ENCODE results near the gene ARHGAP22.

Gene ARHGAP22

DNA sequence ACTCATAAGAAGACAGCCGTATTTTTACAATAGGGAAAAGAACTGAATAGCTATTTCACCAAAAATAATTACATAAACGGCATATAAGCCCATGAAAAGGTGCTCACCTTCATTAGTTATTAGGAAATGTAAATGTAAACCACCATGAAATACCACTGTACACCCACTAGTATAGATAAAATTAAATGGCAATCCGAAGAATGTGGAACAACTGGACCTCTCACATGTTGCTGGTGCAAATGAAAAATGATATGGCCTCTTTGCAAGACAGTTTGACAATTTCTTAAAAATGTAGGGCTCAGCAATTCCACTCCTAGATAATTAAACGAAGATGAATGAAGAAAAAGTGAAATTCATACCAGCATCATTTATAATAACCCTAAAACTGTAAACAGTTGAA is 206.6 kb downstream of the ARHGAP22 start:
- Histone ChIP-seq H3K4me3 (no peak overlapping the region), H3K4me2 (no peak overlapping the region), H3K27me3 (no peaks in the 10 kb centered on the region), H3K27ac (no peak overlapping the region), H3K9me3 (replicated peaks in 1 of 11) (no peaks in the 10 kb centered on the region), H3K9ac (no peak overlapping the region), H3K36me3 (peaks cover 0 to 9% (median 0%) of the 10 kb centered on the region in 11 experiments; a peak in 2 of 22 replicates), H4K20me1 (peaks cover 3 to 68% (median 29%) of the 10 kb centered on the region in 11 experiments; a peak in 17 of 22 replicates), H3K4me1 (no peaks in the 10 kb centered on the region)
- no peak for TF ChIP-seq Cebpa-rat (IDR thresholded peaks at IDR 0.05)
